Hepatocyte (in vitro differentiated cells): ENCODE results near the gene SIGLEC12. TPM values are rescaled to one million over a fixed set of nuclear protein-coding genes. Genes with fewer than 3 reads are reported as not detected.

ENCODE experiments used
- DNase-seq: peaks from one replicate; pipeline ENCODE4 v3.0.0-alpha.2; 2016; ENCODE audit warnings: low spot score
- H2AFZ ChIP-seq: fragments of 200-600 bp; sonication (generic); 2 replicates; pipeline ENCODE4 v1.6.0; 2016; ENCODE audit warnings: antibody characterized with exemption, mild to moderate bottlenecking
- H3K27ac ChIP-seq: fragments of 200-600 bp; sonication (generic); 2 replicates; pipeline ENCODE4 v1.5.1; 2016; ENCODE audit warnings: mild to moderate bottlenecking
- H3K27me3 ChIP-seq: fragments of 200-600 bp; sonication (generic); 2 replicates; pipeline ENCODE4 v1.6.1; 2016
- H3K36me3 ChIP-seq: fragments of 200-600 bp; sonication (generic); replicated peaks from 2 replicates; pipeline ENCODE4 v1.5.1; 2016; ENCODE audit warnings: low read depth; ENCODE audit not compliant: insufficient read depth
- H3K4me1 ChIP-seq: fragments of 200-600 bp; sonication (generic); 2 replicates; pipeline ENCODE4 v1.5.1; 2016; ENCODE audit warnings: mild to moderate bottlenecking, moderate library complexity; ENCODE audit not compliant: insufficient read depth
- H3K4me2 ChIP-seq: fragments of 200-600 bp; sonication (generic); 2 replicates; pipeline ENCODE4 v1.6.0; 2016
- H3K4me3 ChIP-seq: fragments of 200-600 bp; sonication (generic); 2 replicates; pipeline ENCODE4 v1.5.1; 2016; ENCODE audit warnings: mild to moderate bottlenecking
- H3K79me2 ChIP-seq: fragments of 200-600 bp; sonication (generic); 2 replicates; pipeline ENCODE4 v1.6.0; 2017; ENCODE audit warnings: mild to moderate bottlenecking
- H3K9me2 ChIP-seq: fragments of 200-600 bp; sonication (generic); replicated peaks from 2 replicates; pipeline ENCODE4 v1.6.0; 2017; ENCODE audit warnings: mild to moderate bottlenecking; ENCODE audit not compliant: insufficient read depth
- H3K9me3 ChIP-seq: fragments of 200-600 bp; sonication (generic); 2 replicates; pipeline ENCODE4 v1.5.1; 2016; ENCODE audit warnings: low read depth, mild to moderate bottlenecking
- H4K20me1 ChIP-seq: fragments of 200-600 bp; sonication (generic); 2 replicates; pipeline ENCODE4 v1.6.0; 2016; ENCODE audit warnings: mild to moderate bottlenecking; ENCODE audit not compliant: insufficient read depth, poor library complexity, severe bottlenecking
- EZH2 ChIP-seq: fragments of 200-600 bp; sonication (generic); IDR thresholded peaks from 2 replicates; pipeline ENCODE4 v1.6.1; 2016; ENCODE audit warnings: antibody characterized with exemption, mild to moderate bottlenecking, borderline replicate concordance
- EZH2phosphoT487 ChIP-seq: fragments of 200-600 bp; sonication (generic); IDR thresholded peaks from one replicate; pipeline ENCODE4 v1.6.1; 2018; ENCODE audit warnings: antibody characterized with exemption, mild to moderate bottlenecking, low read depth, moderate library complexity; ENCODE audit not compliant: unreplicated experiment, severe bottlenecking
- WGBS: methylation state at CpG from one replicate; pipeline ENCODE4 v1.1.6; 2016; ENCODE audit warnings: low lambda C conversion rate; ENCODE audit errors: missing lambda C conversion rate; 5-methylcytosine and 5-hydroxymethylcytosine counted together
- polyA plus RNA-seq: library from polyadenylated mRNA; unstranded; fragments of >200 nt; fragmentation: Nextera tagmentation; extraction: Ambion mirVana; gene quantifications from 2 replicates; pipeline ENCODE4 v1.2.1, GENCODE V29; 2016
- total RNA-seq: library from RNA; depleted of rRNA; stranded (reverse); fragments of >200 nt; gene quantifications from 2 replicates; pipeline ENCODE4 v1.2.3, GENCODE V29; 2014
- TF ChIP-seq, protein P1 (sequence below): fragments of 200-600 bp; sonication (generic); IDR thresholded peaks from 2 replicates; pipeline ENCODE4 v1.5.1; 2016; ENCODE audit warnings: antibody characterized with exemption, mild to moderate bottlenecking; ENCODE audit not compliant: poor library complexity

Gene SIGLEC12
- total and polyA plus RNA-seq, 2 experiments from 2014 or later, result 0.29 TPM; not detected in 1

GRCh38 chr19:51469629-51470028 is 32.0 kb downstream of the SIGLEC12 start:
- H3K79me2 ChIP-seq, result no peaks in the 10 kb centered on the region
- H3K27ac ChIP-seq, result no peak overlapping the region
- H3K9me2 ChIP-seq, result no peaks in the 10 kb centered on the region
- H3K27me3 ChIP-seq, result peaks cover 5% of the 10 kb centered on the region
- H3K36me3 ChIP-seq, result no peaks in the 10 kb centered on the region
- no peak overlapping the region for H2AFZ ChIP-seq
- H3K4me3 ChIP-seq, result no peak overlapping the region
- H3K4me2 ChIP-seq, result no peak overlapping the region
- peaks cover 5% of the 10 kb centered on the region for H3K4me1 ChIP-seq
- no peak for DNase-seq
- H4K20me1 ChIP-seq, result no peaks in the 10 kb centered on the region
- no peaks in the 10 kb centered on the region for H3K9me3 ChIP-seq
- 56% methylated on average over 1 of the region's 1 CpG for WGBS
- TF ChIP-seq EZH2phosphoT487 (no peak), EZH2 (no peak)
- TF ChIP-seq, protein P1, sequence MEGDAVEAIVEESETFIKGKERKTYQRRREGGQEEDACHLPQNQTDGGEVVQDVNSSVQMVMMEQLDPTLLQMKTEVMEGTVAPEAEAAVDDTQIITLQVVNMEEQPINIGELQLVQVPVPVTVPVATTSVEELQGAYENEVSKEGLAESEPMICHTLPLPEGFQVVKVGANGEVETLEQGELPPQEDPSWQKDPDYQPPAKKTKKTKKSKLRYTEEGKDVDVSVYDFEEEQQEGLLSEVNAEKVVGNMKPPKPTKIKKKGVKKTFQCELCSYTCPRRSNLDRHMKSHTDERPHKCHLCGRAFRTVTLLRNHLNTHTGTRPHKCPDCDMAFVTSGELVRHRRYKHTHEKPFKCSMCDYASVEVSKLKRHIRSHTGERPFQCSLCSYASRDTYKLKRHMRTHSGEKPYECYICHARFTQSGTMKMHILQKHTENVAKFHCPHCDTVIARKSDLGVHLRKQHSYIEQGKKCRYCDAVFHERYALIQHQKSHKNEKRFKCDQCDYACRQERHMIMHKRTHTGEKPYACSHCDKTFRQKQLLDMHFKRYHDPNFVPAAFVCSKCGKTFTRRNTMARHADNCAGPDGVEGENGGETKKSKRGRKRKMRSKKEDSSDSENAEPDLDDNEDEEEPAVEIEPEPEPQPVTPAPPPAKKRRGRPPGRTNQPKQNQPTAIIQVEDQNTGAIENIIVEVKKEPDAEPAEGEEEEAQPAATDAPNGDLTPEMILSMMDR, result no peak

GRCh38 chr19:51469162-51469561 is 32.4 kb downstream of the SIGLEC12 start:
- no peak overlapping the region for H3K4me2 ChIP-seq
- 60% methylated on average over 4 of the region's 4 CpGs for WGBS
- no peak for DNase-seq

GRCh38 chr19:51468545-51468920 is 33.1 kb downstream of the SIGLEC12 start:
- H3K27ac ChIP-seq, result no peak overlapping the region
- H3K36me3 ChIP-seq, result no peaks in the 10 kb centered on the region
- no peaks in the 10 kb centered on the region for H3K4me1 ChIP-seq
- H3K79me2 ChIP-seq, result no peaks in the 10 kb centered on the region
- H4K20me1 ChIP-seq, result no peaks in the 10 kb centered on the region
- no peaks in the 10 kb centered on the region for H3K9me3 ChIP-seq
- DNase-seq, result no peak
- TF ChIP-seq EZH2phosphoT487 (no peak), EZH2 (no peak)
- TF ChIP-seq, protein P1, result no peak
- H2AFZ ChIP-seq, result no peak overlapping the region
- WGBS, result 81% methylated on average over 2 of the region's 2 CpGs
- no peaks in the 10 kb centered on the region for H3K9me2 ChIP-seq
- no peak overlapping the region for H3K4me2 ChIP-seq
- no peak overlapping the region for H3K4me3 ChIP-seq
- H3K27me3 ChIP-seq, result peaks cover 5% of the 10 kb centered on the region

More at GRCh38 chr19:51469162-51469561, 32.4 kb downstream of the SIGLEC12 start:
- Histone ChIP-seq H3K27ac (no peak overlapping the region), H3K27me3 (peaks cover 5% of the 10 kb centered on the region), H4K20me1 (no peaks in the 10 kb centered on the region), H3K4me1 (no peaks in the 10 kb centered on the region), H2AFZ (no peak overlapping the region), H3K36me3 (no peaks in the 10 kb centered on the region), H3K9me2 (no peaks in the 10 kb centered on the region), H3K79me2 (no peaks in the 10 kb centered on the region), H3K9me3 (no peaks in the 10 kb centered on the region), H3K4me3 (no peak overlapping the region)
- no peak for TF ChIP-seq EZH2phosphoT487
- TF ChIP-seq EZH2, result no peak
- TF ChIP-seq, protein P1, result no peak

- DNase-seq, result no peak
- Histone ChIP-seq H3K27ac (no peak overlapping the region), H3K4me1 (no peaks in the 10 kb centered on the region), H3K4me3 (no peak overlapping the region), H4K20me1 (no peaks in the 10 kb centered on the region), H3K27me3 (peaks cover 5% of the 10 kb centered on the region), H3K79me2 (no peaks in the 10 kb centered on the region), H3K36me3 (no peaks in the 10 kb centered on the region), H2AFZ (no peak overlapping the region), H3K4me2 (no peak overlapping the region), H3K9me2 (no peaks in the 10 kb centered on the region), H3K9me3 (no peaks in the 10 kb centered on the region)
- WGBS, result 63% methylated on average over 4 of the region's 4 CpGs
- TF ChIP-seq, protein P1, result no peak
- TF ChIP-seq EZH2 (no peak), EZH2phosphoT487 (no peak)
Observed at GRCh38 chr19:51467864-51468544, 33.6 kb downstream of the SIGLEC12 start.
